Liver (tissue), 9 donors: Measurements from ENCODE around the gene KRT6B. TPM values are rescaled to one million over a fixed set of nuclear protein-coding genes. Genes with fewer than 3 reads are reported as not detected.

Experiments
- DNase-seq: peaks from one replicate; pipeline ENCODE4 v3.0.0-alpha.2; 2017; ENCODE audit warnings: low spot score
- H3K27ac ChIP-seq, 2 donors: one replicate each; pipeline ENCODE4 v1.7.0; 2013; ENCODE audit warnings: inconsistent platforms in 2 of 2, low read length in 2 of 2, control low read depth in 1 of 2, low read depth in 1 of 2, mild to moderate bottlenecking in 1 of 2
- H3K27me3 ChIP-seq, 4 donors: one replicate each; pipeline versions ENCODE4 v1.6.1 to v1.7.0; 2013; ENCODE audit warnings: low read length in 3 of 4, inconsistent platforms in 1 of 4, mild to moderate bottlenecking in 1 of 4, moderate library complexity in 1 of 4; ENCODE audit not compliant: control insufficient read depth in 4 of 4, insufficient read depth in 4 of 4
- H3K36me3 ChIP-seq, 4 donors: one replicate each; pipeline versions ENCODE4 v1.6.1 to v1.7.0; 2013; ENCODE audit warnings: low read length in 3 of 4, mild to moderate bottlenecking in 3 of 4, low read depth in 1 of 4, moderate library complexity in 1 of 4; ENCODE audit not compliant: control insufficient read depth in 4 of 4, insufficient read depth in 3 of 4
- H3K4me1 ChIP-seq, 4 donors: one replicate each; pipeline versions ENCODE4 v1.6.1 to v1.7.0; 2013; ENCODE audit warnings: low read length in 3 of 4, mild to moderate bottlenecking in 3 of 4, moderate library complexity in 1 of 4; ENCODE audit not compliant: control insufficient read depth in 4 of 4, insufficient read depth in 4 of 4
- H3K4me3 ChIP-seq, 3 donors: one replicate each; pipeline versions ENCODE4 v1.6.1 to v1.7.0; 2013; ENCODE audit warnings: low read length in 3 of 3, control low read depth in 1 of 3, low read depth in 1 of 3, mild to moderate bottlenecking in 1 of 3
- H3K9ac ChIP-seq, 2 donors: one replicate each; pipeline ENCODE4 v1.7.0; 2013; ENCODE audit warnings: low read length in 2 of 2, mild to moderate bottlenecking in 2 of 2, moderate library complexity in 2 of 2, control low read depth in 1 of 2, low read depth in 1 of 2
- H3K9me3 ChIP-seq, 4 donors: one replicate each; pipeline versions ENCODE4 v1.6.1 to v1.7.0; 2013; ENCODE audit warnings: low read length in 3 of 4; ENCODE audit not compliant: control insufficient read depth in 4 of 4
- CTCF ChIP-seq: fragments of 150-350 bp; IDR thresholded peaks from 2 replicates; pipeline ENCODE4 v1.5.1; 2017; ENCODE audit warnings: improper control_type of control experiment, low read depth, low read length; ENCODE audit not compliant: missing input control
- EGR1 ChIP-seq, 2 donors: IDR thresholded peaks; 2 replicates each; pipeline ENCODE4 v1.6.1; 2016 to 2018; ENCODE audit warnings: antibody characterized with exemption in 2 of 2, low read depth in 2 of 2
- FOXA1 ChIP-seq: IDR thresholded peaks from 2 replicates; pipeline ENCODE4 v1.6.1; 2016; ENCODE audit warnings: antibody characterized with exemption
- GABPA ChIP-seq, 2 donors: IDR thresholded peaks in 1 of 2; conservative IDR thresholded peaks in 1 of 2; 2 replicates each; pipeline ENCODE4 v1.6.1; 2016; ENCODE audit warnings: antibody characterized with exemption in 2 of 2, mild to moderate bottlenecking in 1 of 2, moderate library complexity in 1 of 2
- HNF4A ChIP-seq, 2 donors: conservative IDR thresholded peaks; 2 replicates each; pipeline ENCODE4 v1.6.1; 2016; ENCODE audit warnings: antibody characterized with exemption in 2 of 2, mild to moderate bottlenecking in 2 of 2
- HNF4G ChIP-seq: IDR thresholded peaks from 2 replicates; pipeline ENCODE4 v1.6.1; 2016; ENCODE audit warnings: antibody characterized with exemption
- JUND ChIP-seq, 2 donors: IDR thresholded peaks; 2 replicates each; pipeline ENCODE4 v1.6.1; 2016; ENCODE audit warnings: antibody characterized with exemption in 2 of 2
- MAX ChIP-seq: IDR thresholded peaks from 2 replicates; pipeline ENCODE4 v1.6.1; 2016; ENCODE audit warnings: antibody characterized with exemption
- NR2F2 ChIP-seq: IDR thresholded peaks from 2 replicates; pipeline ENCODE4 v1.6.1; 2016; ENCODE audit warnings: antibody characterized with exemption
- REST ChIP-seq: IDR thresholded peaks from 2 replicates; pipeline ENCODE4 v1.6.1; 2016; ENCODE audit warnings: antibody characterized with exemption, mild to moderate bottlenecking
- RXRA ChIP-seq, 2 donors: IDR thresholded peaks; 2 replicates each; pipeline ENCODE4 v1.6.1; 2017 to 2018; ENCODE audit warnings: antibody characterized with exemption in 2 of 2, mild to moderate bottlenecking in 1 of 2
- TAF1 ChIP-seq: conservative IDR thresholded peaks from 2 replicates; pipeline ENCODE4 v1.6.1; 2016; ENCODE audit warnings: antibody characterized with exemption, mild to moderate bottlenecking
- YY1 ChIP-seq: IDR thresholded peaks from 2 replicates; pipeline ENCODE4 v1.6.1; 2016; ENCODE audit warnings: antibody characterized with exemption, mild to moderate bottlenecking
- WGBS: extraction: QIAGEN DNeasy Blood & Tissue Kit; methylation state at CpG from one replicate; pipeline ENCODE4 v1.1.7; 2013; 5-methylcytosine and 5-hydroxymethylcytosine counted together
- polyA plus RNA-seq, 2 donors: library from polyadenylated mRNA; stranded (reverse) in 1 of 2; unstranded in 1 of 2; fragments of 200-250 nt in 1 of 2; fragments of >200 nt in 1 of 2; fragmentation: Nextera tagmentation in 1 of 2; extraction: Ambion mirVana in 1 of 2; gene quantifications; one replicate each; pipeline versions ENCODE4 v1.2.1 to v1.2.3, GENCODE V29; 2013 to 2015
- total RNA-seq, 2 donors: library from RNA; depleted of rRNA; stranded (reverse); fragments of >200 nt; gene quantifications; one replicate each; pipeline ENCODE4 v1.2.3, GENCODE V29; 2014
- TF ChIP-seq, protein P1 (sequence below): IDR thresholded peaks from 2 replicates; pipeline ENCODE4 v1.6.1; 2016; ENCODE audit warnings: antibody characterized with exemption
- donor health status: healthy.
- donor health status: healthy.
- donor health status: healthy.
- donor health status: healthy.
- donor health status: healthy.

The KRT6B gene
- total and polyA plus RNA-seq, 4 donors = 0.23 TPM; not detected in 3

DNA sequence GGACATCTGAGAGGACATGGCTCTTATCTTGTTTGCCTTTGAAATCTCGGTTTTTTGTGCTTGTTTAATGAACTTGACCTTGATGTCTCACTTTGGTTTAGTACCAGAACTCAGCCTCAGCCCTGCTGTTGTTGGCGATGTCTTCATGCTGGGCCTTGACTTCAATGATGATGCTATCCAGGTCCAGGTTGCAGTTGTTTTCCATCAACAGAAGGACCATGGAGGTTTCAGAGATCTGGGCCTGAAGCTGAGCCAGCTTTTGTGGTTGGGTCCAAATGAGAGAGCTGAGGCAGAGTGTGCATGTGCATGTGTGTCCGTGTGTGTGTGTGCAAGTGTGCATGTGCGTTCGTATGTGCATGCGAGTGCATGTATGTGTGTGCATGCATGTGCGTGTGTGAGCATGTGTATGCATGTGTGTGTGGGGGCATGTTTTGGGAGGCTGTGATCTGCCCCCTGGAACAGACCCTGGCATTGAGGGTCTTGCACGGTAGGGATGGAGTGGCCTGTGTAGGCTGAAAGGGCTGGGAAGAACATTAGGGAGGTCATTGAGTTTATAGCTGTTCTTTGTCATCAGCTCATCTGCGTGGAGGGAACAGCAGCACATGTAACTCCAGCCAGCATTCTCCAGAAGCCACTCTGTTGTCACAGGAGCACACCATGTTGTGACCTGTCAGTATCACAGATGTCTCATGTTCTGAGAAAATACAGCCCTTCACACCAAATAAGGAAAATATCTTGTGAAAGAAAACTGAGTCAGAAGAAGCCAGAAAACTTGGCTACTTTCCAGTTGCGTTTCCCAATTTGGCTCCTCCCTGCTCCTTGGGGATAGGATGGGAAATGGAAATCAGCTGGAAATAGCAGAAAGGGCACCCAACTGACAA, 35.8 kb downstream of the KRT6B start:
- no peak overlapping the region for H3K4me3 ChIP-seq
- 69% methylated on average over 10 of the region's 10 CpGs for WGBS
- no peak overlapping the region for H3K27ac ChIP-seq
- no peaks in the 10 kb centered on the region for H3K9me3 ChIP-seq
- H3K9ac ChIP-seq = no peak overlapping the region
- no peak for DNase-seq
- H3K36me3 ChIP-seq = no peaks in the 10 kb centered on the region
- TF ChIP-seq, protein P1, sequence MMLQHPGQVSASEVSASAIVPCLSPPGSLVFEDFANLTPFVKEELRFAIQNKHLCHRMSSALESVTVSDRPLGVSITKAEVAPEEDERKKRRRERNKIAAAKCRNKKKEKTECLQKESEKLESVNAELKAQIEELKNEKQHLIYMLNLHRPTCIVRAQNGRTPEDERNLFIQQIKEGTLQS = no peak
- TF ChIP-seq NR2F2 (peak; percentile 51), RXRA (IDR thresholded peaks at IDR 0.05) (peak in 1 of 2 donors; percentile 4), MAX (no peak), YY1 (no peak)
- H3K27me3 ChIP-seq = no peaks in the 10 kb centered on the region
- H3K4me1 ChIP-seq = no peaks in the 10 kb centered on the region

- no peak for DNase-seq
- Histone ChIP-seq H3K27ac (no peak overlapping the region), H3K9me3 (no peaks in the 10 kb centered on the region), H3K36me3 (no peaks in the 10 kb centered on the region), H3K27me3 (no peaks in the 10 kb centered on the region), H3K9ac (no peak overlapping the region), H3K4me3 (no peak overlapping the region), H3K4me1 (no peaks in the 10 kb centered on the region)
- WGBS = 80% methylated on average over 5 of the region's 5 CpGs
- no peak for TF ChIP-seq YY1
- no peak for TF ChIP-seq HNF4A (conservative IDR thresholded peaks at IDR 0.05)
- no peak for TF ChIP-seq GABPA (IDR thresholded peaks at IDR 0.05 in 1 of 2, conservative IDR thresholded peaks at IDR 0.05 in 1 of 2)
- no peak for TF ChIP-seq EGR1 (IDR thresholded peaks at IDR 0.05; ENCODE audit: low read depth in 2 of 2)
- TF ChIP-seq, protein P1 = no peak
- TF ChIP-seq TAF1 = no peak
- no peak for TF ChIP-seq HNF4G
- TF ChIP-seq JUND (IDR thresholded peaks at IDR 0.05) = no peak
- no peak for TF ChIP-seq REST
- no peak for TF ChIP-seq RXRA (IDR thresholded peaks at IDR 0.05)
- TF ChIP-seq CTCF = no peak
- TF ChIP-seq FOXA1 = no peak
Observed at GRCh38 chr12:52414936-52415335, 37.0 kb downstream of the KRT6B start.
